ENCODE measurements around the gene NAA60. TPM values are rescaled to one million over a fixed set of nuclear protein-coding genes. Genes with fewer than 3 reads are reported as not detected.
A peak's percentile ranks its signal among the peaks of the same experiment; 100 is the strongest.

The NAA60 gene
- 48.9 and 55.3 TPM in 2 replicates for total RNA-seq
- long read RNA-seq, partial matches to known transcripts = 1 of 3 reads
- long read RNA-seq, other reads (novel, unspliced or antisense) = 0 of 3 reads

DNA sequence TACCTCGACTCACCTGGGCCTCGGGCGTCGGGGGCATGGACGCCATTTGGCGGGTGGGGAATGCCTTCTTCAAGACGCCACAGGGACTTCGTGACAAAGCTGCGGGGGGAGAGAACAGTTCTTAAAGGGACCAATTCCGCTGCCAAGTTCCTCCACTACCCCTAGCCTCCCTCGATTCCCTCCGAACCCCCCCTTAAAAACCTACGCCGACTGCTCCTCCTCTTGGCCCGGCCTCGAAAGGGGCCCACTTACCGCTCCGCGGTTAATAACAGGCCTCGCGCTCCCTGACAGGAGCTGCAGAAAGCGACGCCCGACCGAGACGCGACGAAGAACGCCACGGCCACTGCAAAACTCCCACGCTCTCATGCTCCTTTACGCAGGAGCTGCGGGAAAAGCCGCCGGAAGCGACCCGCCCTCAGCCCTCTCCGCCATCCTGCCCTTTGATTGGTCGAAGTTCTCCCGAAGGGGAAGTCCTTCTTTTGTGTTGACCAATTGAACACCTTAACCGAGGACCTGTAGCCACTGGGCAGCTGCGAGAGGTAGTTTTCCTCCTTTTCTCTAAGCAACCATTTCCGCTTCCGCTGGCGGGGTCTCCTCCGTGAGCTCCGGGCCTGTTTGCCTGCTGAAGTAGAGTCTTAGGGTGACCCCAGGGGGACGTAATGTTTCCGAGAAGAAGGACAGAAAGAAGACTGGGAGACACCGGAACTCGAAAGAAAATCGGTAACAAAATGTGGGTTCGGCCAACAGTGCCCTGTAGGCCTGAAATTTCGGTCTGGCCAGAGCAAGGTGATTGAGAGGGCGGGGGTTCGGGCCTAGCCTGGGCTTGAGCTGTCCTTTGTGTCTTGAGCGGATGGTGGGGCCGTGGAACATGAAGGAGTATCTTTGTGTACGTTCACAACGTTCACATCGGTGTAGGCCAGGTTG, at the start of gene NAA60, which contains the start of gene ZNF597:
Gene NAA60, plus strand, starts transcription at position 573 of the 924 bp plus-strand sequence. CDS start 32,548 bp downstream, outside the sequence.
Gene ZNF597, minus strand, starts transcription at position 397 of the 924 bp plus-strand sequence. Its CDS starts 351 bp downstream, at position 46.
- Mint-ChIP-seq H3K27me3 (ENCODE audit: low read depth) (no peaks in the 10 kb centered on the region), H3K27ac (ENCODE audit: unreplicated experiment) (peak within 1 kb of the TSS; percentile 97), H3K9me3 (peaks cover 7% of the 10 kb centered on the region), H3K4me3 (peak within 1 kb of the TSS; percentile 100), H3K36me3 (ENCODE audit: low read depth) (peaks cover 22% of the 10 kb centered on the region), H3K4me1 (peaks cover 16% of the 10 kb centered on the region)
- TF ChIP-seq, protein P1, sequence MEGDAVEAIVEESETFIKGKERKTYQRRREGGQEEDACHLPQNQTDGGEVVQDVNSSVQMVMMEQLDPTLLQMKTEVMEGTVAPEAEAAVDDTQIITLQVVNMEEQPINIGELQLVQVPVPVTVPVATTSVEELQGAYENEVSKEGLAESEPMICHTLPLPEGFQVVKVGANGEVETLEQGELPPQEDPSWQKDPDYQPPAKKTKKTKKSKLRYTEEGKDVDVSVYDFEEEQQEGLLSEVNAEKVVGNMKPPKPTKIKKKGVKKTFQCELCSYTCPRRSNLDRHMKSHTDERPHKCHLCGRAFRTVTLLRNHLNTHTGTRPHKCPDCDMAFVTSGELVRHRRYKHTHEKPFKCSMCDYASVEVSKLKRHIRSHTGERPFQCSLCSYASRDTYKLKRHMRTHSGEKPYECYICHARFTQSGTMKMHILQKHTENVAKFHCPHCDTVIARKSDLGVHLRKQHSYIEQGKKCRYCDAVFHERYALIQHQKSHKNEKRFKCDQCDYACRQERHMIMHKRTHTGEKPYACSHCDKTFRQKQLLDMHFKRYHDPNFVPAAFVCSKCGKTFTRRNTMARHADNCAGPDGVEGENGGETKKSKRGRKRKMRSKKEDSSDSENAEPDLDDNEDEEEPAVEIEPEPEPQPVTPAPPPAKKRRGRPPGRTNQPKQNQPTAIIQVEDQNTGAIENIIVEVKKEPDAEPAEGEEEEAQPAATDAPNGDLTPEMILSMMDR (conservative IDR thresholded peaks at IDR 0.05) = no peak
- peak; percentile 54 for DNase-seq (ENCODE audit: low read depth, low spot score)

GRCh38 chr16:3400446-3400778, 43.1 kb upstream of the NAA60 start:
- TF ChIP-seq, protein P1 (conservative IDR thresholded peaks at IDR 0.05) = no peak
- peaks cover 16% of the 10 kb centered on the region for H3K9me3 Mint-ChIP-seq
- H3K27ac Mint-ChIP-seq (ENCODE audit: unreplicated experiment) = no peak overlapping the region
- H3K4me1 Mint-ChIP-seq = peaks cover 17% of the 10 kb centered on the region
- DNase-seq (ENCODE audit: low read depth, low spot score) = no peak
- peak overlapping the region; percentile 91 for H3K4me3 Mint-ChIP-seq
- H3K36me3 Mint-ChIP-seq (ENCODE audit: low read depth) = peaks cover 66% of the 10 kb centered on the region
- no peaks in the 10 kb centered on the region for H3K27me3 Mint-ChIP-seq (ENCODE audit: low read depth)

GRCh38 chr16:3400779-3401688, 42.4 kb upstream of the NAA60 start, which contains the start of the genes ZNF174 and ZSCAN32:
TSS of gene ZNF174 (plus strand) at chr16:3401215. CDS start at chr16:3402005, 790 bp downstream.
TSS of gene ZSCAN32 (minus strand) at chr16:3401004. CDS start at chr16:3397557, 3,447 bp downstream.
- Mint-ChIP-seq H3K4me1 (peaks cover 17% of the 10 kb centered on the region), H3K4me3 (peak within 1 kb of the TSS; percentile 91), H3K27me3 (ENCODE audit: low read depth) (no peaks in the 10 kb centered on the region), H3K9me3 (peaks cover 17% of the 10 kb centered on the region), H3K27ac (ENCODE audit: unreplicated experiment) (peak within 1 kb of the TSS; percentile 85), H3K36me3 (ENCODE audit: low read depth) (peaks cover 67% of the 10 kb centered on the region)
- TF ChIP-seq, protein P1 (conservative IDR thresholded peaks at IDR 0.05) = no peak
- DNase-seq (ENCODE audit: low read depth, low spot score) = peak; percentile 99

DNA sequence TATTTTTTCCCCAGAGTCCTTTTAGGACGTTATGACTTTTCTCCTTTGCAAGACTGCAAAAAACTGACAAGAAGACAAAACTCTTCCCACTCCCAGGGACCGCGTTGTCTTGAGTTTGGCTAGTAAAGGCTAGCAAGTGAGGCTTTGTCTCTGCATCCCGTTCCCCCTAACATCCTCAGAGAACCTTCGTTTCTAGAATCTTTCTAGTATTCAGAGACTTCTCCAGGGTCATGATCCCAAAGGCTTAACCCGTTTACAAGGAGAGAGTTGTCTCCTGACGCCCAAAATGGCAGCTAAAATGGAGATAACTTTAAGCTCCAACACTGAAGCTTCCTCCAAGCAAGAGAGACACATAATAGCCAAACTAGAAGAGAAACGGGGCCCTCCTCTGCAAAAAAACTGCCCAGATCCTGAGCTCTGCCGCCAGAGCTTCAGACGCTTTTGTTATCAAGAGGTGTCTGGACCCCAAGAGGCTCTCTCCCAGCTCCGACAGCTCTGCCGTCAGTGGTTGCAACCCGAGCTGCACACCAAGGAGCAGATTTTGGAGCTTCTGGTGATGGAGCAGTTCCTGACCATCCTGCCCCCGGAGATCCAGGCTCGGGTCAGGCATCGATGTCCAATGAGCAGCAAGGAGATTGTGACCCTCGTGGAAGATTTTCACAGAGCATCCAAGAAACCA, 41.6 kb upstream of the NAA60 start:
- peak overlapping the region; percentile 91 for H3K4me3 Mint-ChIP-seq
- TF ChIP-seq, protein P1 (conservative IDR thresholded peaks at IDR 0.05) = no peak
- H3K27me3 Mint-ChIP-seq (ENCODE audit: low read depth) = no peaks in the 10 kb centered on the region
- peaks cover 18% of the 10 kb centered on the region for H3K9me3 Mint-ChIP-seq
- peaks cover 67% of the 10 kb centered on the region for H3K36me3 Mint-ChIP-seq (ENCODE audit: low read depth)
- peak; percentile 4 for DNase-seq (ENCODE audit: low read depth, low spot score)
- H3K27ac Mint-ChIP-seq (ENCODE audit: unreplicated experiment) = peak overlapping the region; percentile 85
- H3K4me1 Mint-ChIP-seq = peaks cover 17% of the 10 kb centered on the region

All from neural crest cell (in vitro differentiated cells).